SU-DHL-6 (cell line): ENCODE data around the gene HP1BP3.

Source experiments
- CTCF ChIP-seq: fragments of 200-600 bp; sonication (generic); IDR thresholded peaks from one replicate; pipeline ENCODE4 v1.5.1; 2017; ENCODE audit warnings: antibody characterized with exemption, mild to moderate bottlenecking, low read length, moderate library complexity; ENCODE audit not compliant: insufficient read depth, poor library complexity, severe bottlenecking
- EZH2phosphoT487 ChIP-seq: fragments of 200-600 bp; sonication (generic), shearing (Covaris generic); conservative IDR thresholded peaks from 2 replicates; pipeline ENCODE4 v1.6.1; 2018; ENCODE audit warnings: mild to moderate bottlenecking, antibody characterized with exemption, low read length, moderate library complexity, mixed read lengths

GRCh38 chr1:20775700-20776099 is 11.4 kb downstream of the HP1BP3 start:
- TF ChIP-seq CTCF = no peak
- no peak for TF ChIP-seq EZH2phosphoT487
